HepG2 (cell line): ENCODE measurements around the gene CPED1. TPM values are rescaled to one million over a fixed set of nuclear protein-coding genes. Genes with fewer than 3 reads are reported as not detected.
A peak's percentile ranks its signal among the peaks of the same experiment; 100 is the strongest.

ENCODE experiments used
- ATAC-seq: fragments of 200-7000 bp; cut with Tn5 transposase; 3 replicates; pipeline ENCODE4 v1.9.1; 2020; ENCODE audit warnings: mild to moderate bottlenecking, moderate library complexity
- BruUV-seq: library from RNA; stranded (reverse); fragments of 400-500 nt; replicated peaks from 2 replicates; lab custom pipeline; 2021; lab: Mats Ljungman, UMichigan
- CTCF ChIA-PET: fragments of 300-600 bp; formaldehyde crosslinking; extraction: SDS; loops from one replicate; lab custom pipeline; 2021; ENCODE audit warnings: low total read pairs, inconsistent platforms, low intra/inter-chr PET ratio; lab: Yijun Ruan, JAX
- POLR2A ChIA-PET: fragments of 350-600 bp; sonication (Branson Sonifier 250); formaldehyde crosslinking; loops from one replicate; lab custom pipeline; 2020; ENCODE audit warnings: antibody characterized with exemption, inconsistent platforms; lab: Yijun Ruan, JAX
- DNase-seq: peaks from one replicate; pipeline ENCODE4 v3.0.0-alpha.2; 2015; ENCODE audit warnings: low spot score
- FAIRE-seq: peaks from 3 replicates; lab custom pipeline; 2011; peaks lifted over from hg19 to GRCh38; lab: Jason Lieb, UNC
- H2AFZ ChIP-seq: one replicate; pipeline ENCODE4 v1.6.1; 2011; ENCODE audit warnings: low read length, inconsistent platforms
- H3K27ac ChIP-seq: fragments of 300-600 bp; 3 replicates; pipeline ENCODE4 v1.8.0; 2011; ENCODE audit warnings: mixed run types, mild to moderate bottlenecking, mixed read lengths, low read length, inconsistent platforms; ENCODE audit not compliant: insufficient read depth; ENCODE audit errors: extremely low read length
- H3K27me3 ChIP-seq, 2 experiments: fragments of 200-600 bp in 1 of 2; 2 replicates in 1 of 2; 3 replicates in 1 of 2; pipeline versions ENCODE4 v1.6.0 to v1.8.0; 2011; ENCODE audit warnings: low read length in 2 of 2, mild to moderate bottlenecking in 2 of 2, moderate library complexity in 2 of 2, inconsistent platforms in 1 of 2; ENCODE audit not compliant: insufficient read depth in 2 of 2, control insufficient read depth in 1 of 2
- H3K36me3 ChIP-seq, 2 experiments: fragments of 200-600 bp in 1 of 2; replicated peaks in 1 of 2; 2 replicates in 1 of 2; 3 replicates in 1 of 2; pipeline versions ENCODE4 v1.5.1 to v1.8.0; 2011; ENCODE audit warnings: low read length in 2 of 2, inconsistent platforms in 1 of 2; ENCODE audit not compliant: insufficient read depth in 2 of 2, control insufficient read depth in 1 of 2
- H3K4me1 ChIP-seq: 2 replicates; pipeline ENCODE4 v1.5.1; 2012; ENCODE audit warnings: low read length, inconsistent platforms; ENCODE audit not compliant: insufficient read depth
- H3K4me2 ChIP-seq: 2 replicates; pipeline ENCODE4 v1.6.0; 2011; ENCODE audit warnings: low read depth, low read length, inconsistent platforms
- H3K4me3 ChIP-seq, 3 experiments: fragments of 200-600 bp in 1 of 3; sonication (generic), shearing (Covaris generic) in 1 of 3; replicated peaks in 1 of 3; 2 replicates each; pipeline ENCODE4 v1.5.1; 2011 to 2016; ENCODE audit warnings: low read length in 3 of 3, inconsistent platforms in 2 of 3, low read depth in 2 of 3, mild to moderate bottlenecking in 2 of 3, control low read depth in 1 of 3, mixed read lengths in 1 of 3; ENCODE audit not compliant: insufficient read depth in 1 of 3
- H3K79me2 ChIP-seq: one replicate; pipeline ENCODE4 v1.6.1; 2011; ENCODE audit warnings: low read length, inconsistent platforms; ENCODE audit not compliant: insufficient read depth
- H3K9ac ChIP-seq: 2 replicates; pipeline ENCODE4 v1.6.0; 2011; ENCODE audit warnings: mild to moderate bottlenecking, low read depth, low read length, inconsistent platforms; ENCODE audit not compliant: insufficient read depth
- H3K9me3 ChIP-seq: 2 replicates; pipeline ENCODE4 v1.5.1; 2012; ENCODE audit warnings: mild to moderate bottlenecking, low read length
- H4K20me1 ChIP-seq: 2 replicates; pipeline ENCODE4 v1.6.0; 2011; ENCODE audit warnings: inconsistent platforms, mild to moderate bottlenecking, low read length, moderate library complexity; ENCODE audit not compliant: insufficient read depth
- ATF1 ChIP-seq: IDR thresholded peaks from 2 replicates; pipeline ENCODE4 v1.6.1; 2016; ENCODE audit warnings: mild to moderate bottlenecking, control low read depth
- ATM ChIP-seq: fragments of 450-650 bp; IDR thresholded peaks from 2 replicates; pipeline ENCODE4 v1.7.1; 2017; ENCODE audit warnings: mild to moderate bottlenecking, borderline replicate concordance
- JUND ChIP-seq: sonication (generic); formaldehyde crosslinking; IDR thresholded peaks from 2 replicates; pipeline ENCODE4 v1.8.0; 2022; ENCODE audit warnings: mild to moderate bottlenecking, missing genetic modification reagents
- KDM3A ChIP-seq: IDR thresholded peaks from 2 replicates; pipeline ENCODE4 v1.6.1; 2018; ENCODE audit warnings: low read depth, missing compliant biosample characterization
- RXRA ChIP-seq: sonication (generic); formaldehyde crosslinking; IDR thresholded peaks from 2 replicates; pipeline ENCODE4 v1.5.1; 2020; ENCODE audit warnings: missing genetic modification reagents
- SOX5 ChIP-seq: IDR thresholded peaks from 2 replicates; pipeline ENCODE4 v1.6.1; 2016; ENCODE audit warnings: borderline replicate concordance
- ZNF225 ChIP-seq: sonication (generic); formaldehyde crosslinking; IDR thresholded peaks from 2 replicates; pipeline ENCODE4 v1.4.0; 2020; ENCODE audit warnings: mild to moderate bottlenecking, missing genetic modification reagents
- ZNF230 ChIP-seq: sonication (generic); formaldehyde crosslinking; IDR thresholded peaks from 2 replicates; pipeline ENCODE4 v1.4.0; 2020; ENCODE audit warnings: mild to moderate bottlenecking, missing genetic modification reagents
- ZNF558 ChIP-seq: sonication (generic); formaldehyde crosslinking; IDR thresholded peaks from 2 replicates; pipeline ENCODE4 v1.9.0; 2022; ENCODE audit warnings: mild to moderate bottlenecking, missing genetic modification reagents, borderline replicate concordance
- WGBS: methylation state at CpG from one replicate; pipeline ENCODE4 v1.1.6; 2017; ENCODE audit warnings: low lambda C conversion rate; 5-methylcytosine and 5-hydroxymethylcytosine counted together
- in situ Hi-C: cut with HindIII; loops from 2 replicates; pipeline ENCODE4 v1.10.0; 2017; ENCODE audit warnings: low pct_unique_long_range_greater_than_20kb; ENCODE audit not compliant: extremely low pct_ligation_motif_present
- intact Hi-C: fragments of 100-400 bp; cut with micrococcal nuclease; formaldehyde crosslinking; loops from one replicate; pipeline ENCODE4 v1.10.0; 2022; ENCODE audit not compliant: unreplicated experiment
- polyA plus RNA-seq, 8 experiments: library from polyadenylated mRNA; depleted of rRNA in 3 of 8; stranded (reverse) in 7 of 8; unstranded in 1 of 8; fragments of >200 nt; fragmentation: Illumina TruSeq in 4 of 8; extraction: Trizol in 4 of 8; gene quantifications; 2 replicates each; pipeline versions ENCODE4 v1.2.1 to v1.2.3, GENCODE V29; 2011 to 2016; ENCODE audit warnings: low read depth in 4 of 8, missing spikeins in 1 of 8, mixed read lengths in 1 of 8; ENCODE audit not compliant: insufficient read depth in 1 of 8
- total RNA-seq, 5 experiments: library from RNA; depleted of rRNA; stranded (reverse); fragments of >200 nt; fragmentation: Illumina TruSeq; extraction: Trizol; gene quantifications; 2 replicates each; pipeline ENCODE4 v1.2.3, GENCODE V29; 2016; ENCODE audit warnings: low read depth in 1 of 5
- TF ChIP-seq, protein P1 (sequence below): IDR thresholded peaks from 2 replicates; pipeline ENCODE4 v1.6.1; 2016; ENCODE audit warnings: mild to moderate bottlenecking, missing biosample characterization, missing genetic modification reagents
- TF ChIP-seq, protein P2 (sequence below): conservative IDR thresholded peaks from 2 replicates; pipeline ENCODE4 v1.6.1; 2018; ENCODE audit warnings: missing genetic modification reagents
- TF ChIP-seq, protein P3 (sequence below): sonication (generic); formaldehyde crosslinking; IDR thresholded peaks from 2 replicates; pipeline ENCODE4 v1.8.0; 2022; ENCODE audit warnings: mild to moderate bottlenecking, missing genetic modification reagents; ENCODE audit not compliant: insufficient replicate concordance

Gene CPED1
- total and polyA plus RNA-seq, 2 of the 13 experiments (the other 11 are each of a cell fraction or from before 2014, with no cell fraction given): 11.5 to 27.0 TPM

DNA sequence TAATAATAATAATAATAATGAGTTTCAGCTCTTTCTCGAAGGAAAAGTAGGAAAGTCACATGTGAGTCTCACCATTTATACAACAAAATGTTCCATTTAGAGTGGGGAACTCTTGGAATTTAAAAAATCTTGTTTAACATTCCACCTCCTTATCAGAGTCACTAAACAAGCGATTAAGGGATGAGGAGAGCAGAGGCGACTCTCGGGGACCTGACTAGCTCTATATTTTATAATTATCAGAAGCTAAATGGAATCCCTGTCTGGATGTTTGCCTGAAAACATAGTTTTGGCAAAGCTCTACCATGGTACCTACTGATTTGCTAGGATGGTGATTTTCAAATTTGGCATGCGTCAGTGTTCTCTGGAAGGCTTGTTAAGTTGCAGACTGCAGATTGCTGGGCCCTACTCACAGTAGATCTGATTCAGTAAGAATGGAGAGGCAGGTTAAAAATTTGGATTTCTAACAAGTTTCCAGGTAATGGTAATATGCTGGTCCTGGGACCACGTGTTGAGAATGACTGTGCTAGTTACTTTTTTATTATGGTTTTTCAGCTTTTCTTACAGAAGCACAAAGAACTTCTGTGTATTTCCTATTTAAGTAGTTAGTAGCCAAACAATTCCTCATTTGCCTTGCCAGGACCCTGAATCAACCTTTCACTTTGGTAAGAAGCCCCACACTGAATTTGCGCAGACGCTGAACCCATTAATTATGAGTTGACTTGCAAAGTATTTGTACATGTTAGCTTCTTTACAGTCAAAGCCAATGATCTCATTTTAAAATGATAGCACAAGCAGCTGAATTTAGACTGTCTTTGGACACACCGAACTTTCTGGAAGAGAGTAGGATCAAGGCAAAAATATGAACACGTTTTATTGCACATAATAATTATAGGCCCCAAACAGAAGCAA is 39.5 kb downstream of the CPED1 start:
- 19% methylated on average over 10 of the region's 10 CpGs for WGBS
- Histone ChIP-seq H3K9ac (no peak overlapping the region), H3K27ac (no peak overlapping the region), H3K4me3 (no peak overlapping the region), H4K20me1 (no peaks in the 10 kb centered on the region), H2AFZ (no peak overlapping the region), H3K27me3 (no peaks in the 10 kb centered on the region), H3K79me2 (no peaks in the 10 kb centered on the region), H3K4me2 (no peak overlapping the region; the same call in 1 of the 2 replicates), H3K9me3 (no peaks in the 10 kb centered on the region), H3K36me3 (no peaks in the 10 kb centered on the region), H3K4me1 (peaks cover 45% of the 10 kb centered on the region)
- DNase-seq (peak; percentile 11), FAIRE-seq (no peak), ATAC-seq (no peak)
- ChIA-PET CTCF (no interaction called here), POLR2A (no interaction called here)
- intact Hi-C loops: no loop called here
- no TSS peak for BruUV-seq
- in situ Hi-C loops: no loop called here
- TF ChIP-seq ATF1 (no peak), ZNF230 (CRISPR knock-in tag) (no peak), KDM3A (CRISPR knock-in tag) (no peak), SOX5 (no peak), ZNF225 (CRISPR knock-in tag) (no peak), ZNF558 (CRISPR knock-in tag) (no peak), ATM (no peak), RXRA (CRISPR knock-in tag) (no peak), JUND (CRISPR knock-in tag) (no peak)
- TF ChIP-seq, protein P1, sequence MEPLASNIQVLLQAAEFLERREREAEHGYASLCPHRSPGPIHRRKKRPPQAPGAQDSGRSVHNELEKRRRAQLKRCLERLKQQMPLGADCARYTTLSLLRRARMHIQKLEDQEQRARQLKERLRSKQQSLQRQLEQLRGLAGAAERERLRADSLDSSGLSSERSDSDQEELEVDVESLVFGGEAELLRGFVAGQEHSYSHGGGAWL (CRISPR knock-in tag): no peak
- TF ChIP-seq, protein P2, sequence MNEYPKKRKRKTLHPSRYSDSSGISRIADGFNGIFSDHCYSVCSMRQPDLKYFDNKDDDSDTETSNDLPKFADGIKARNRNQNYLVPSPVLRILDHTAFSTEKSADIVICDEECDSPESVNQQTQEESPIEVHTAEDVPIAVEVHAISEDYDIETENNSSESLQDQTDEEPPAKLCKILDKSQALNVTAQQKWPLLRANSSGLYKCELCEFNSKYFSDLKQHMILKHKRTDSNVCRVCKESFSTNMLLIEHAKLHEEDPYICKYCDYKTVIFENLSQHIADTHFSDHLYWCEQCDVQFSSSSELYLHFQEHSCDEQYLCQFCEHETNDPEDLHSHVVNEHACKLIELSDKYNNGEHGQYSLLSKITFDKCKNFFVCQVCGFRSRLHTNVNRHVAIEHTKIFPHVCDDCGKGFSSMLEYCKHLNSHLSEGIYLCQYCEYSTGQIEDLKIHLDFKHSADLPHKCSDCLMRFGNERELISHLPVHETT (CRISPR knock-in tag): no peak
- TF ChIP-seq, protein P3, sequence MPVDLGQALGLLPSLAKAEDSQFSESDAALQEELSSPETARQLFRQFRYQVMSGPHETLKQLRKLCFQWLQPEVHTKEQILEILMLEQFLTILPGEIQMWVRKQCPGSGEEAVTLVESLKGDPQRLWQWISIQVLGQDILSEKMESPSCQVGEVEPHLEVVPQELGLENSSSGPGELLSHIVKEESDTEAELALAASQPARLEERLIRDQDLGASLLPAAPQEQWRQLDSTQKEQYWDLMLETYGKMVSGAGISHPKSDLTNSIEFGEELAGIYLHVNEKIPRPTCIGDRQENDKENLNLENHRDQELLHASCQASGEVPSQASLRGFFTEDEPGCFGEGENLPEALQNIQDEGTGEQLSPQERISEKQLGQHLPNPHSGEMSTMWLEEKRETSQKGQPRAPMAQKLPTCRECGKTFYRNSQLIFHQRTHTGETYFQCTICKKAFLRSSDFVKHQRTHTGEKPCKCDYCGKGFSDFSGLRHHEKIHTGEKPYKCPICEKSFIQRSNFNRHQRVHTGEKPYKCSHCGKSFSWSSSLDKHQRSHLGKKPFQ (CRISPR knock-in tag): no peak
